Measurements from ENCODE around the gene NLRP4.

DNA sequence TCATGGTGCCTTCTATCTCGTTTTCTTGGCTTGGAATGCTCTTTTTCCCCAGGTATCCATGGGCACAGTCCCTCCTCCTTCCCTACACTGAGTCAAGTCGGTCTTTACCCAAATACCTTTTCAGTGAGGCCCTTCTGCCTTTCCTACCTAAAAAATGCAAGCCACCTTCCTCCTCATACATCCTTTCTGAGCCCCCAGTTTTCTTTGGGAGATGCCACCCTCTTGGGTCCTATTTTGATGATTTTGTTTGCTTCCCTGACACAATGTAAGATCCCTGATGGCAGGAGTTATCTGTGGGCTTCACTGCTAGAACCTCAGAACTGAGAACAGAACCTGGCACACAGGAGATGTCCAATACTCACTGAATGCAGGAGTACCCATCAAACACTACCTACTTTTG, 73.5 kb downstream of the NLRP4 start:
- TF ChIP-seq, protein P1, sequence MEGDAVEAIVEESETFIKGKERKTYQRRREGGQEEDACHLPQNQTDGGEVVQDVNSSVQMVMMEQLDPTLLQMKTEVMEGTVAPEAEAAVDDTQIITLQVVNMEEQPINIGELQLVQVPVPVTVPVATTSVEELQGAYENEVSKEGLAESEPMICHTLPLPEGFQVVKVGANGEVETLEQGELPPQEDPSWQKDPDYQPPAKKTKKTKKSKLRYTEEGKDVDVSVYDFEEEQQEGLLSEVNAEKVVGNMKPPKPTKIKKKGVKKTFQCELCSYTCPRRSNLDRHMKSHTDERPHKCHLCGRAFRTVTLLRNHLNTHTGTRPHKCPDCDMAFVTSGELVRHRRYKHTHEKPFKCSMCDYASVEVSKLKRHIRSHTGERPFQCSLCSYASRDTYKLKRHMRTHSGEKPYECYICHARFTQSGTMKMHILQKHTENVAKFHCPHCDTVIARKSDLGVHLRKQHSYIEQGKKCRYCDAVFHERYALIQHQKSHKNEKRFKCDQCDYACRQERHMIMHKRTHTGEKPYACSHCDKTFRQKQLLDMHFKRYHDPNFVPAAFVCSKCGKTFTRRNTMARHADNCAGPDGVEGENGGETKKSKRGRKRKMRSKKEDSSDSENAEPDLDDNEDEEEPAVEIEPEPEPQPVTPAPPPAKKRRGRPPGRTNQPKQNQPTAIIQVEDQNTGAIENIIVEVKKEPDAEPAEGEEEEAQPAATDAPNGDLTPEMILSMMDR (IDR thresholded peaks at IDR 0.05): no peak
- TF ChIP-seq POLR2A (IDR thresholded peaks at IDR 0.05): no peak
- no peak for TF ChIP-seq EP300 (IDR thresholded peaks at IDR 0.05)

Measured in tibial nerve (tissue), 4 donors.